Myocyte (in vitro differentiated cells): ENCODE measurements around the gene PROK1. TPM values are rescaled to one million over a fixed set of nuclear protein-coding genes. Genes with fewer than 3 reads are reported as not detected.

Source experiments
- DNase-seq: peaks from one replicate; pipeline ENCODE4 v3.0.0-alpha.2; 2012; ENCODE audit warnings: low read depth
- total RNA-seq: library from RNA; depleted of rRNA; stranded (reverse); fragments of >200 nt; gene quantifications from 2 replicates; pipeline ENCODE4 v1.2.3, GENCODE V29; 2014

The PROK1 gene
- total RNA-seq, 1 donor from 2014 or later, result not detected

- no peak for DNase-seq
Observed at GRCh38 chr1:110488161-110488560, 37.2 kb downstream of the PROK1 start.

DNA sequence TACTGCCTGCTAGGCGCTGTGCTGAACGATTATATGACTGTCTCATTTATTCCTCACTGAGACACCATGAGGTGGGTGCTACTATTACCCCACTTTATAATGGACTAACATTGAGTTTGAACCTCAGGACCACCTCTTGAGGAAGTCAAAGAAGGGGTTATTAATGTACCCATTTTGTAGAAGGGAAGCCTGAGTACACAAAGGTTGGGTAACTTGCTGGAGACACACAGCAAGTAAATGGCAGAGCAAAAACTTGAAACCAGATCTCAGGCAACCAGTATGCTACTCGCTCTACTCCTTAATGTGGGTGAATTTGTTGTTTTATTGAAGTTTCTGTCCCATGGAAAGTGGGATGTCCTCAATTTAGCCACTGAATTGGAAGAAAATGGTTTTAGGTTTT, 37.9 kb downstream of the PROK1 start:
- no peak for DNase-seq

DNA sequence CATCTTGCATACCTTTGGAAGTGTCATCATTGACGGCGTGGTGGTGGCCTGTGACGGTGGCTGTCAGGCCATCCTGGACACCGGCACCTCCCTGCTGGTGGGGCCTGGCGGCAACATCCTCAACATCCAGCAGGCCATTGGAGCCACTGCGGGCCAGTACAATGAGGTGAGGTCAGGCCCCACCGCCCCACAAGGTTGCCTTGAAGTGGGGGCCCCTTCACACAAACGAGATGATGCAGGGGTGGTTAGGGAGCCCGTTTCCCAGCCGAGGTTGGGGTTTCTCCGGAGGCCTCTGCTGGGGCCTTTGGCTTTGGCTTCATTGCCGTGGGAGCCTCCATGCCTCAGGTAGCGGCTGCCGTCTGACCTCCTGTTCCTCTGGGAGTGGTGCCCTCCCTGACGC, 38.5 kb downstream of the PROK1 start:
- no peak for DNase-seq

DNA sequence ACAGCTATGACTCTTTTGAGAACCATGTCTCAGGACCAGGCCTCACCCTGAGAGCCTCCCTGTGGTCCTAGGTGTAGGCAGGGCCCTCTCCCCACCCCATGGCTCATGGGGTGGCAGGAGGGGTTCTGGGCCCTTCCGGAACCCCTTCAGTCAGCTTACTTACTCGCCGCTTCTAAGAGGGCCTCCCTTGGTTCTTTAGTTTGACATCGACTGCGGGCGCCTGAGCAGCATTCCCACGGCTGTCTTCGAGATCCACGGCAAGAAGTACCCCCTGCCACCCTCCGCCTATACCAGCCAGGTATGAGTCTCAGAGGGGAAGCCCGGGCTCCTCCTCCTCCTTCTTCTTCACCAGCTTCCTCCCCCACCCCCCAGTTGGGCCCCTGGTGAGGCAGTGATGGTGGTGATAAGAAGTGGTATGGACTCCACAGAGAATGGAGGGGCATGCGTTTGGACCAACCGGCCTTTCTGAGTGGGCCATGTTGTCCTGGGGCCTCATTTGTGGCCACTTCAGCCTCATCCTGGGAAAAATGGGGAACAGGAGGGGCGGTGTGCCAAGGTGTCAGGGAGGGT, 39.1 kb downstream of the PROK1 start:
- no peak for DNase-seq

GRCh38 chr1:110490791-110491451, 40.0 kb downstream of the PROK1 start:
- DNase-seq, result no peak

GRCh38 chr1:110492573-110492972, 41.6 kb downstream of the PROK1 start:
- no peak for DNase-seq

GRCh38 chr1:110493059-110493699, 42.2 kb downstream of the PROK1 start:
- no peak for DNase-seq

DNA sequence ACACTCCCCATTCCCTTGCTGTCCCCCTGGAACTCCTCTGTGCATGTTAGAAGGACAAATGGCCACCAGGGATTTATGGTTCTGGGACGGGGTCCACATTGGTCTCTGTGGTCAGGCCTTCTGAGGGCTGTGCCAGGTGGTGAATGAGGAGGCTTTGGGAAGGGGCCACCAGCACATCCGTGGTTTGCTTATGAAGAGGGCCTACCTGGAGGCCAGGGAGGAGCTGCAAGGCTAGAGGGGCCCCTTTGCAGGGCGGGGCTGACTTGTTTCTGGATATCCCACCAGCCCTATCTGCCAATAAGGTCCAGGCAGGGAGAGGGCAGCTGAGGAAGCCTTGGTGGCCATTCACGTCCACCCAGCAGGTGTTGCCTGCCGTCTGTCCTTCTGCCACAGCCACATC, 43.1 kb downstream of the PROK1 start:
- DNase-seq, result no peak

DNA sequence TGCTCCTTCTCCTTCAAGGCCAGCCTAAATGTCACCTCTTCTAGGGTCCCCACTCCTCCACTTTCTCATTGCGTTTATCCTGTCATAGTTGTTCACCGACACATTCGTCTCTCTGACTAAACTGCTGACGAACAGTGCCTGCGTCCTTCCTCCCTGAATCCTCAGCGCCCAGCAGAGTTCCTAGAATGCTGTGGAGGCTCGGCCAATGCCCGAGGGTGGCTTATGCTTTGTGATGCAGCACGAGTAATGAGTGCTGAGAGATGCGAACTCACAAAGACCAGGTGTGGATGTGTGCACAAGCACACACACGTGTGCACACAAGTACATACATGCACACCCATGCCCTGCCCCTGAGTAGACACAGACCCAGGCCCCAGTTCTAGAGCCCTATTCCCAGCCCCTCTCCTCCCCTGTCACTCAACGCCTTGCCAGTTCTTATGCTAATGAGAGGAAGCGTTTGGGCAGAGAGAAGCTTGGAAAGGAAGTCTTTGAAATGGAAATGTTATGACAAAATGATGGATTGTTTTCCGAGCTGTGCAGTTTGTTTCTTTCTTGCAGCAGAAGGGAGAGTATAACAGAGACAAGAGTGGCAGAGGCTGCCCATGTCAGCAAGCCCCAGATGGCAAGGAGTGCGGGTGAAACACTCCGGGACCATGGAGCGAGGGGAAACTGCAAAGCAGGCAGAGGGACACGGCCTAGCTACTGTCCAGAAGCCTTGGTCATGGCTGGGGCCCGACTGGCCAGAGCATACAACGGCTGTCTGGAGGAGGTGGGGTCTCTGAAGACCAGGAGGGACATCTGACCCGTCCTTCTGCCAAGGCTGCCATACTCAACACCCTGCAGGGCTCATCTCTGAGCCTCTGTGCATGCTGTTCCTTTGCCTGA, 43.8 kb downstream of the PROK1 start:
- no peak for DNase-seq

DNA sequence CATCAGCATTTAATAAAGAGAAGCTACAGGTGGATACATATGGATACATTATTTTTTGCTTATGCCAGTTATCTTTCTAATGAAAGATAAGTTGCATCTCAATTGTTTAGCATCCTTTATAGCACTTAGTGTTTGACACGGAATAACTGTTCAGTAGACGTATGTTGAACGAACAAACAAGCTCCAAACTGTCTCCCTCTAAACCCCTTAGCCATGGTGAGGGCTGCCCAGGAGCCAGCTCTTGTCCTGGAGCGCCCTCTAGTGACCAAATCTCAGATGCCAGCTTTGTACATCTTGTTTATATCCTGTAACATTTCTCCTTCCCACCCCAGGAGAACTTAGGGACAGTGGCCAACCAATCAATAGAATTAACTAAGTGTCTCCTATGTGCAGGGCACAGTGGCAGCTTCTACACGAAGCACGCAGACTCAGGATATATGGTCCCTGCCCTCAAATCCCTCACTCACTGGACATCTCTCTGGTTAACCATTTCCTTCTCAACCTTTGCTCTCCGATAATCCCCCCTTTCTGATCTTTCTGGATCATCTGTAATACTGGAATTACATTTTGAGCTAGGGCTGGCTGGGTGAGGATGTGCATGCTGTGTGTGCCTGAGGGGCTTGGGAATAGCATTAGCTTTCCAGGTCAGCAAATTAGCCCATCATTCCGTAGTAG, 45.1 kb downstream of the PROK1 start:
- DNase-seq, result peak; percentile 77

GRCh38 chr1:110498270-110498669, 47.3 kb downstream of the PROK1 start:
- no peak for DNase-seq

GRCh38 chr1:110501488-110502132, 50.7 kb downstream of the PROK1 start:
- DNase-seq, result no peak

- DNase-seq, result no peak
Observed at GRCh38 chr1:110502402-110503151, 51.6 kb downstream of the PROK1 start.

DNA sequence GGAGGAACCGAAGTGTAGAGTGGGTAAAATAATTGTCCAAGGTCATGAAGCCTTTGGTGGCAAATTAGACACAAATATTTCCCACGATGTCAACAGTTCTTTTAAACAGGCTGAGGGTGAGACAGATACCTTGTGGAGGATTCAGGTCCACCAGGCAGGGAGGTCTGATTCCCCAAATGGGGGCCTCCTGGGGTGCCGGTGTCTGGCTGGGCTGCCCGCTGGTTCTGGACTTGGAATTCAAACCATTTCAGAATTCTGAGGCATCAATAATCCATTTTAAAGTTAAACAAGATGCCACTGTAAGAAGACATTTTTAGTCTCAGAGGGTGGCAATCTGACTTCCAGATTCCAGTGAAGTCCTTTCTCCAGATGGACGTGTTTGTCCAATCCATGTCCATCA, 52.5 kb downstream of the PROK1 start:
- no peak for DNase-seq

GRCh38 chr1:110504226-110504625, 53.3 kb downstream of the PROK1 start:
- no peak for DNase-seq

DNA sequence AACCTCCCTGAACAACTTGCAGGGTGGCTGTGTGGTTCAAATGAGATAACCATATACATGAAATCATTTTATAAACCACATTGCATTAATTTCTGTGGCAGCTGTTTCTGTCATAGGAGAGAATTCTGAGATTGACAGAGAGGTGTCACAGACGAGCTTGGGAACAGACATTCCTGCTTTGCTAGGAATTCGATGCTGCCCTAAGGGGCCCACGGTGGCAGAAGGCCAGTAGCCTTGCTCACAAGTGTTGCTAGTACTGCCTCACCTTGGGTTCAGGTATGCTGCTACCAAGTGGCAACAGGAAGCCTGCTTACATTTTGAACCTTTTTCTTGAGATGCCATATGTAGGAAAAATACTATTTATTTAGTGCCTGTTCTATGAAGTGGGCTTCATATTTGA, 54.6 kb downstream of the PROK1 start:
- DNase-seq, result no peak

GRCh38 chr1:110506541-110506940, 55.6 kb downstream of the PROK1 start:
- no peak for DNase-seq
